Measurements from ENCODE around the gene GBE1. TPM values are rescaled to one million over a fixed set of nuclear protein-coding genes. Genes with fewer than 3 reads are reported as not detected.

GBE1 gene
- total and polyA plus RNA-seq, 10 of the 15 experiments (the other 5 are each of a cell fraction or from before 2014, with no cell fraction given) = 21.4 to 62.2 (median 41.5) TPM

DNA sequence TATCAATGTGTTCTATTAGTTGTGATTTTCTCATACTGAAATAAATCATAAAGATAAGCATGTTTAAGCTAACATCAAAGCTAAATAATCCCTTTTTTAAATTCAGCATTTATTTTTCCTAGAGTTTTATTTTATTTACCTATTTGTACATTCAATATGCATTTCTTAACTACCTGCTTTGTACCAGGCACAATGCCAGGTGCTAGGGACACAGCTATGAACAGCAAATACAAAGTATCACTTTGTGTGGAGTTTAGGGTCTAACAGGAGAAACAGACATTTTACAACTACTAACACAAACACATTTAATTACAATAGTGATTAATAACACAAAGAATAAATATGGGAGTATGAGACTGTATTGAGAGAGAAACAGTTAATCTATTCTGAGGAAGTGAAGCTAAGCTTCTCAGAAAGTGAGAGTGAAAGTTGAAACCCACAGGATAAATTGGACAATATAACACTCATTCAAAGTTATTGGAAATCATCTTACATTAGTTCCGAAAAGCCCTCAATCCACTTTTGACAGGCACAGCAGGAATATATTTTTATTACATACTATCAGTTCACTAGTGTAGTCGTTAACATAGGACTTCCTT is 159.6 kb downstream of the GBE1 start (continued):
- TF ChIP-seq SMARCA5 (IDR thresholded peaks at IDR 0.05) (no peak), RBBP5 (conservative IDR thresholded peaks at IDR 0.05) (no peak), TBL1XR1 (IDR thresholded peaks at IDR 0.05; ENCODE audit: low read depth, low read length) (no peak), SIX5 (IDR thresholded peaks at IDR 0.05; ENCODE audit: low read depth, low read length, severe bottlenecking) (no peak), ATF7 (IDR thresholded peaks at IDR 0.05; ENCODE audit: low read depth) (no peak), GABPA (IDR thresholded peaks at IDR 0.05; ENCODE audit: low read depth) (no peak), SMC3 (IDR thresholded peaks at IDR 0.05; ENCODE audit: borderline replicate concordance, low read length) (no peak), SUZ12 (IDR thresholded peaks at IDR 0.05; ENCODE audit: unreplicated experiment) (no peak), SREBF2 (IDR thresholded peaks at IDR 0.05; ENCODE audit: low read length) (no peak), IKZF1 (conservative IDR thresholded peaks at IDR 0.05) (no peak)

DNA sequence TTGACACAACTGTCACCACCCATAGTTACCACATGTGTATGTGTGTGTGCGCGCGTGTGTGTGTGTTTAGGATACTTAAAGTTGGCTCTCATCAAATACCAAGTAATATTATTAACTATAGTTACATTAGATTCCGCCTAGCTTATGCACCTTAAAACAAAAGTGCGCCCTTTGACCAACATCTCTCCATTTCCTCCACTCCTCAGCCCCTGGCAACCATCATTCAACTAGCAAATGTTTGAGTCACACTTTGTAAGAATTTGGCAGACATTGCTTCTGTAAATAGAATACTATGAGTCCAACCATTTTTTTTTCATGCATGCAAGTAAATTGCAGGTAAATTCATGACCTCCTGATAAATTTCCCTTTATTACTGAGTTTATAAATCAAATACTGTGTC is 169.3 kb downstream of the GBE1 start:
- no peaks in the 10 kb centered on the region for H3K9me3 ChIP-seq (replicated peaks; ENCODE audit: control insufficient read depth, insufficient read depth, low read length)
- RAD21 ChIA-PET (ENCODE audit: unreplicated experiment) = no interaction called here
- CTCF ChIA-PET = no interaction called here
- SMC1A ChIA-PET (ENCODE audit: uncharacterized antibody, unreplicated experiment) = no interaction called here
- no peak overlapping the region for H2AFZ ChIP-seq (ENCODE audit: control insufficient read depth, low read depth, low read length)
- intact Hi-C loops (cut with micrococcal nuclease; ENCODE audit: unreplicated experiment) = no loop called here
- WGBS (ENCODE audit: insufficient coverage, insufficient replicate concordance, low lambda C conversion rate, missing lambda C conversion rate) = 96% methylated on average over 5 of the region's 5 CpGs
- H3K9ac ChIP-seq (ENCODE audit: control insufficient read depth, insufficient read depth, low read length) = no peak overlapping the region
- H3K36me3 ChIP-seq (ENCODE audit: control insufficient read depth in 2 of 2, insufficient read depth in 2 of 2, low read length in 1 of 2) = no peaks in the 10 kb centered on the region; a peak in 1 of 4 replicates
- no TSS peak for BruUV-seq (replicated peaks)
- no peak overlapping the region for H3K27ac ChIP-seq (ENCODE audit: control insufficient read depth, insufficient read depth)
- no peak overlapping the region for H3K4me2 ChIP-seq (ENCODE audit: control insufficient read depth, insufficient read depth)
- POLR2A ChIA-PET = no interaction called here
- H3K4me3 ChIP-seq = no peak overlapping the region
- no peaks in the 10 kb centered on the region for H3K4me1 ChIP-seq (ENCODE audit: control insufficient read depth, insufficient read depth, low read length)
- FAIRE-seq = no peak
- H3K27me3 ChIP-seq (replicated peaks in 1 of 2; ENCODE audit: control insufficient read depth in 2 of 2, insufficient read depth in 2 of 2, low read length in 1 of 2) = no peaks in the 10 kb centered on the region
- H4K20me1 ChIP-seq (ENCODE audit: control insufficient read depth, insufficient read depth) = no peaks in the 10 kb centered on the region
- no peak for DNase-seq (ENCODE audit: low read depth, low spot score)
- no peak for TF ChIP-seq RELA (IDR thresholded peaks at IDR 0.05; ENCODE audit: borderline replicate concordance, partially characterized antibody)
- TF ChIP-seq POLR2AphosphoS2 (IDR thresholded peaks at IDR 0.05; ENCODE audit: low read depth, low read length) = no peak
- in situ Hi-C loops (cut with MboI) = no loop called here
- no peaks in the 10 kb centered on the region for H3K79me2 ChIP-seq (ENCODE audit: control insufficient read depth, insufficient read depth, low read length)
- no peak for ATAC-seq
